ENCODE measurements around the gene COPS9. TPM values are rescaled to one million over a fixed set of nuclear protein-coding genes. Genes with fewer than 3 reads are reported as not detected.

Gene COPS9
- total RNA-seq, 1 donor from 2014 or later = 132 TPM

DNA sequence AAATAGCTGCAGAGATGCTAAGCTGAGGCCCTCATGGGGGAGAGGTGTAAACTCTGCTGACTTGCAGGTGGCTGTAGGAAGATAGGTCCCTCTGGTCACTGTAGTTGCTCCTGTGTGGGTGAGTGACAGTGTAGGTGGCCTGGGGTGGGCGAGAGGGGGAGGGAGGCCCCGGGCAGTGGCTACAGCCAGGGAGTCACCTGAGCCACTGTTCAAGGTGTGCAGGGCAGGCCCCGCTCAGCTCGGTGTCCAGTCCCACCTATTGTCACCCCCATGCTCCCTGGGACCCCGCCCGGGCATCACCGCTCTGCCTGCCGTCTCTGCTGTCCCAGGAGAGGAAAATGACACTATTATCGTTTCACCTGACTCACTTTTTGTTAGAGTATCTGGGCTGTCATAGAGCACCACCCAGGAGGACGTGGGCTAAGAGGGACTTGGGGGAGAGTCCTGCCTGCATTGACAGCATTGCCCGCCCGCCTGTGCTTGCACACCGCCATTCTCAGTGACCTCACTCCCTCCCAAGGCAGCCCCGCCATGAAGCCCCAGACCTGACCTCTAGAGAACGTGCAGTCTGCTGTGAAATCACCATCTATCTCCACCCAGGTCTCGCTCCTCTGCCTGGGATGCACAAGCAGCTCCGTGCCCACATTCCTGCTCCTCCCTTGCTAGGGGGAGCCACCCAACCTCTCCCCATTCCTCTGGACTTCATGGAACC, 29.2 kb downstream of the COPS9 start:
- ATAC-seq = no peak

DNA sequence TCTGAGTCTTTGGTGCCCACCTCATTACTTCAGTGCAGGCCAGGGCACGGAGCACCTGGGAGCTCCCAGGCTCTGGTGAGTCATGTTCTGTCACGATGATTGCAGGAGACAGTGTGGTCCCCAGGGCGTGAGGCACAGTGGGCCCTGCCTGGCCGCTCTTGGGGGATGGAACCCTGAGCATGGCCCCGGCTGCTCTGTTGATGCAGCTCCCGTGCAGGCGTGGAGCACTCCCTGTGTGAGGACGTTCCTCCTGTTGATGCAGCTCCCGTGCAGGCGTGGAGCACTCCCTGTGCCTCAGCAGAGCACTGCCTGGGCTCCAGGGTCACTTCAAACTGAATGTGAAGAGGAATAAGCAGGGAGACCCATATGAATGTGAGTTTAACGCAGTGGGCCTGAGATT, 30.1 kb downstream of the COPS9 start:
- no peak for ATAC-seq

DNA sequence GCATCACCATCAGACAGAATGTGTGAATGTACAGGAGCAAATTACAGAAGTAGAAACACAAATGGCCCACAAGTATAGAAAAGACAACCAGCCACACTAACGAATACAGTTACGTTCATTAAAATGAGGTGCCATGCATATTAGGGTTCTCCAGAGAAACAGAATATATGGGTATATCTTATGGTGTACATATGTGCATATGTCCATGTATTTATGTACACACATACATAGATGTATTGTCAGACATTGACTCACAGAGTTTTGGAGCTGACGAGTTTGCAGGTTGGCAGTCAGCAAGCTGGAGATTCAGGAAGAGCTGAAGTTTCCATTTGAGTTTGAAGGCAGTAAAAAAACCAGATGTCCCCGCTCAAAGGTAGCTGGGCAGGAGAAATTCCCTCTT, 33.0 kb downstream of the COPS9 start:
- ATAC-seq = no peak

DNA sequence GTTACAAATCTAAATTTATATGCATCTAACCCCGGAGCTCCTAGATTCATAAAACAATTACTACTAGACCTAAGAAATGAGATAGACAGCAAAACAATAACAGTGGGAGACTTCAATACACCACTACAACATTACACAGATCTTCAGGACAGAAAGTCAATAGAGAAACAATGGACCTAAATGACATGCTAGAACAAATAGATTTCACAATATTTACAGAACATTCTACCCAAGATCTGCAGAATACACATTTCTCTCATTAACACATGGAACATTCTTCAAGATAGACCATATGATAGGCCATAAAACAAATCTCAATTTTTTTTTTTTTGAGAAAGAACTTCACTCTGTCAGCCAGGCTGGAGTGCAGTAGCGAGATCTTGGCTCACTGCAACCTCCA, 37.8 kb downstream of the COPS9 start:
- ATAC-seq = no peak

DNA sequence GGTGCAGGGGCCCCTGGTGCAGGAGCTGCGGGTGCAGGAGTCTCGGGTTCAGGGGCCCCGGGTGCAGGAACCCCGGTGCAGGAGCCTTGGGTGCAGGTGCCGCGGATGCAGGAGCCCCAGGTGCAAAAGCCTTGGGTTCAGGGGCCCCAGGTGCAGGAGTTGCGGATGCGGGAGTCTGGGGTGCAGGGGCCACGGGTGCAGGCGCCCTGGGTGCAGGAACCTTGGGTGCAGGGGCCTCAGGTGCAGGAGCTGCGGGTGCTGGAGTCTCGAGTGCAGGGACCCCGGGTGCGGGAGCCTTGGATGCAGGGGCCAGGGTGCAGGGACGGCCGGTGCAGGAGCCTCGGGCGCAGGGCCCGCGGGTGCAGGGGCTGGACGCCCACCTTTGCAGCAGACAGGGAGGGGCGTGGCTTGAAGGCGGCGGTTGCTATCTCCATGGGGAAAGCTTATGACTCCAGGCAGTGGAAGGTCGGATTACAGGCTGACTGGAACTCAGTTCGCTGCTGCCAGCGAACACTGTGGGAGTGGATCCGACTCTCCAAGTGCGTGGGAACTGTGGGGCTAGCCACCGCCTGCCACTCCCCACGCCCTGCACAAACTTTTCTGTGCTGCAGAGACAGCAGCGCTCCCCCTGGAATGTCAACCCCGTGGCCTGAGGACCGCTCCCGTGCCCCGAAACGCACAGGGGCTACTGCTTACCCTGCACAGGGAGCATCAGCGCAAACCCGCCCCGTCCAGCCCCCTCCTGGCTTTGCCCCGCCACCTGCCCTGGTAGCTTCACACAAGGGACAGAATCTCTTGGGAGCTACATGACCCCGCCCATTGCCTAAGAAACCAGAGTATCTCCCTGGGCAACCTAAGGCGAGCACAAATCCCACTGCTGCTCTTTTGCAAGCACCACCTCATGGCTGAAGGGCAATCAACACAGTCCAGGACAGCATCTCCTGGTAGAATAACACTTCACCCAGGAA, 40.3 kb downstream of the COPS9 start:
- no peak for ATAC-seq

DNA sequence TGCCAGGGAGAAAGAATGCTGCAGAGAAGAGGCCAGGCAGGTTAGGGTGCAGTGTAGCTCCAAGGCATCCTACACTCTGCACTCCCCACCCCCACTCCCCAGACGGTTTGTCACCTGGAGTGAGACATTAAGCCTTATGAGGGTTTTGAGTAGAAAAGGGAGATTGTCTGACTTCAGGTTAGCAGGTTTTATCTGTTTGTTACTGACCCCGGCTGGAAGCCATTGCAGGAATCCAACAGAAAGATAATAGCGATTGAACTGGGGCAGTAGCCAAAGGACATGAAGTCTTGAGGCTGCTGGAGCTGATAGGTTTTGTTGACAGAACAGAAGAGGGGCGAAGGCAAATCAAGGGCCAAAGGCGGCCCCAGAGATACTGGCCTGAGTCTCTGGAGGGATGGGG, 46.8 kb downstream of the COPS9 start:
- ATAC-seq = no peak

DNA sequence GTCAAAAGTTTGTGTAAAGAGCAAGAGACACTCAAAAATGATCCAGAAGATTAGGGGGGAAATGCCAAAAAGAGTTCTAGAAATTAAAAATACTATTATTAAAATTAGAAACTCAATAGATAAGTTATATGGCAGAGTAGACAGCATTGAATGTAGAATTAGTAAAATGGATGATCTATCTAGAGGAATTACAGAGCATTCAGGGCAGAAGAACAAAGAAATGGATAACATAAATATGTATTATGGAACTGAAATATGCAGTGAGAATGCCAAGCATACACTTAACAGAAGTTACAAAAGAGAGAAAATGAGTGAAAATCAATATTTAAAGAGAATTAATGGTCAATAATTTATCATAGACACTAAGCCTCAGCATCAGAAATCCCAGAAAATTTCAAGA, 49.5 kb downstream of the COPS9 start:
- no peak for ATAC-seq

Other genes with a start within 250 kb of the COPS9 start
- 131 TPM for gene NDUFA10, start 111.0 kb downstream of the COPS9 start, total RNA-seq
- not detected for gene OR6B2, start 105.9 kb downstream of the COPS9 start, total RNA-seq
- gene OR6B3, start 82.8 kb downstream of the COPS9 start, total RNA-seq = not detected
- not detected for gene OTOS, start 4.4 kb upstream of the COPS9 start, total RNA-seq

All from esophagus mucosa (tissue), 1 donor.